Upper lobe of right lung (tissue), 1 donor: Measurements from ENCODE around the gene CDX1. TPM values are rescaled to one million over a fixed set of nuclear protein-coding genes. Genes with fewer than 3 reads are reported as not detected.

Experiments used
- ATAC-seq: fragments of 200-7000 bp; cut with Tn5 transposase; one replicate; pipeline ENCODE4 v1.9.1; 2020; ENCODE audit warnings: mild to moderate bottlenecking, moderate library complexity
- DNase-seq: peaks from one replicate; pipeline ENCODE4 v3.0.0-alpha.2; 2020
- H3K27ac ChIP-seq: fragments of 200-600 bp; one replicate; pipeline ENCODE4 v1.8.0; 2022
- H3K27me3 ChIP-seq: fragments of 200-600 bp; one replicate; pipeline ENCODE4 v1.8.0; 2022; ENCODE audit warnings: mild to moderate bottlenecking
- H3K36me3 ChIP-seq: fragments of 200-600 bp; one replicate; pipeline ENCODE4 v1.8.0; 2022
- H3K4me1 ChIP-seq: fragments of 200-600 bp; one replicate; pipeline ENCODE4 v1.8.0; 2022
- H3K4me3 ChIP-seq: fragments of 200-600 bp; one replicate; pipeline ENCODE4 v1.8.0; 2022; ENCODE audit warnings: mild to moderate bottlenecking
- H3K9me3 ChIP-seq: fragments of 200-600 bp; one replicate; pipeline ENCODE4 v1.8.0; 2022
- CTCF ChIP-seq: fragments of 200-600 bp; IDR thresholded peaks from one replicate; pipeline ENCODE4 v1.8.0; 2022; ENCODE audit warnings: antibody characterized with exemption
- intact Hi-C: fragments of 100-400 bp; cut with DNase I; formaldehyde crosslinking; loops from one replicate; pipeline ENCODE4 v1.11.0; 2022
- total RNA-seq: library from RNA; stranded (reverse); fragmentation: NEBNext Ultra II Directional; extraction: Animal tissue kit (Norgen Biotek cat#: 25700); gene quantifications from one replicate; pipeline ENCODE4 v1.2.1, GENCODE V29; 2021
- donor health status: DM: no; HTN: yes; CAD: no; lungs with severe emphysema.

CDX1 gene
- total RNA-seq, 1 donor from 2014 or later, result not detected

GRCh38 chr5:150137168-150137957, 29.2 kb upstream of the CDX1 start:
- H3K27ac ChIP-seq, result peak overlapping the region; percentile 70
- DNase-seq (no peak), ATAC-seq (no peak)
- intact Hi-C loops, result no loop called here
- no peak overlapping the region for H3K4me3 ChIP-seq
- no peaks in the 10 kb centered on the region for H3K36me3 ChIP-seq
- H3K4me1 ChIP-seq, result peaks cover 55% of the 10 kb centered on the region
- H3K27me3 ChIP-seq, result no peaks in the 10 kb centered on the region
- no peaks in the 10 kb centered on the region for H3K9me3 ChIP-seq
- no peak for TF ChIP-seq CTCF

GRCh38 chr5:150137997-150138396, 28.6 kb upstream of the CDX1 start:
- intact Hi-C loops, result no loop called here
- Histone ChIP-seq H3K4me3 (no peak overlapping the region), H3K27ac (peak overlapping the region; percentile 70), H3K9me3 (no peaks in the 10 kb centered on the region), H3K4me1 (peaks cover 61% of the 10 kb centered on the region), H3K36me3 (no peaks in the 10 kb centered on the region), H3K27me3 (no peaks in the 10 kb centered on the region)
- ATAC-seq (no peak), DNase-seq (no peak)
- no peak for TF ChIP-seq CTCF

GRCh38 chr5:150138551-150139265, 27.9 kb upstream of the CDX1 start:
- H3K27ac ChIP-seq, result peak overlapping the region; percentile 70
- DNase-seq, result no peak
- ATAC-seq, result peak; percentile 31

GRCh38 chr5:150139334-150139733, 27.2 kb upstream of the CDX1 start:
- H3K4me1 ChIP-seq, result peaks cover 67% of the 10 kb centered on the region
- no peak for ATAC-seq
- H3K9me3 ChIP-seq, result no peaks in the 10 kb centered on the region
- DNase-seq, result no peak
- peak overlapping the region; percentile 70 for H3K27ac ChIP-seq
- TF ChIP-seq CTCF, result no peak
- intact Hi-C loops, result no loop called here
- no peak overlapping the region for H3K4me3 ChIP-seq
- H3K36me3 ChIP-seq, result no peaks in the 10 kb centered on the region
- no peaks in the 10 kb centered on the region for H3K27me3 ChIP-seq

More at GRCh38 chr5:150138551-150139265, 27.9 kb upstream of the CDX1 start:
- Histone ChIP-seq H3K4me1 (peaks cover 63% of the 10 kb centered on the region), H3K27me3 (no peaks in the 10 kb centered on the region), H3K4me3 (no peak overlapping the region), H3K9me3 (no peaks in the 10 kb centered on the region), H3K36me3 (no peaks in the 10 kb centered on the region)
- intact Hi-C loops, result no loop called here
- no peak for TF ChIP-seq CTCF

- Histone ChIP-seq H3K27ac (peak overlapping the region; percentile 76), H3K4me3 (no peak overlapping the region), H3K36me3 (no peaks in the 10 kb centered on the region), H3K9me3 (no peaks in the 10 kb centered on the region), H3K4me1 (peaks cover 78% of the 10 kb centered on the region), H3K27me3 (no peaks in the 10 kb centered on the region)
- DNase-seq (no peak), ATAC-seq (no peak)
- intact Hi-C loops, result no loop called here
- TF ChIP-seq CTCF, result no peak
Observed at GRCh38 chr5:150140830-150141229, 25.7 kb upstream of the CDX1 start.
